GM12872 (cell line): Measurements from ENCODE around the gene ARHGAP19.

ENCODE experiments used
- CTCF ChIP-seq: IDR thresholded peaks from 3 replicates; pipeline ENCODE4 v1.5.1; 2011; ENCODE audit warnings: low read depth, mild to moderate bottlenecking, low read length, moderate library complexity; ENCODE audit not compliant: insufficient read depth

The ARHGAP19 gene

DNA sequence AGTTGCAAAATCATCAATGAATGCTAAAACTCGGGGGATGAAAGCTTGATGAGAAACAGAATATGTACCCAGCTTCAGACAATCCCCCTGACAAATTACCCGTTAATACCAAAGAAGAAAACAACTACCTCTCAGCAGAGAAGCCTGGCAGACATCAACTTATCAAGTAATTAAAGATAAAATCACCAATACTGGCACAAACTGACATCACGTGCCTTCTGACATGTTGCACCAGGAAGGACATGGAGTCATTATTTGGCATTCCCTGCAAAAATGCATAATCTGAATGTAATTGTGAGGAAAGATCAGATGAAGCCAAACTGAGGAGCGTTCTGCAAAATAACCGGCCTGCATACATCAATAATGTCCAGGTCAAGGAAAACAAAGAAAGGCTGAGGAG lies 114.4 kb downstream of the ARHGAP19 start:
- no peak for TF ChIP-seq CTCF

DNA sequence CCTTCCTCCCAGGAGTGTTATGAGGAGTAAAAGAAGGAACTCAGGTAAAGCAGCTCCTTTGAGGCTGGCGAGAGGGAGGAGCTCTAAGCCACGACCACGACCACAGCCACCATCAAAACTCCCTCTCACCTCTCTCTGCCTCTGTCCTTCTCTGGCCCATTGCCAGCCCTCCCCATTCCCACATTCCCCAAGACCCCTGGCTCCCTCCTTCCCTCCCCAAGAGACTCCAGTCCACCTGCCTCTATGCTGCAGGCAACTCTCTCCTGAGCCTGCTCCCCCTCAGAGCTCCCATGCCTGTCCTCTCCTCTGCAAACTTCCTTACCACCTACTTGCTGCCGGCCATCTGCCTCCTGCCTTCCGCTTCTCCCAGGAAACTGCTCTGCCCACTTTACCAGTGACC lies 116.2 kb downstream of the ARHGAP19 start:
- TF ChIP-seq CTCF, result no peak

GRCh38 chr10:97175586-97175985 lies 116.9 kb downstream of the ARHGAP19 start:
- no peak for TF ChIP-seq CTCF

DNA sequence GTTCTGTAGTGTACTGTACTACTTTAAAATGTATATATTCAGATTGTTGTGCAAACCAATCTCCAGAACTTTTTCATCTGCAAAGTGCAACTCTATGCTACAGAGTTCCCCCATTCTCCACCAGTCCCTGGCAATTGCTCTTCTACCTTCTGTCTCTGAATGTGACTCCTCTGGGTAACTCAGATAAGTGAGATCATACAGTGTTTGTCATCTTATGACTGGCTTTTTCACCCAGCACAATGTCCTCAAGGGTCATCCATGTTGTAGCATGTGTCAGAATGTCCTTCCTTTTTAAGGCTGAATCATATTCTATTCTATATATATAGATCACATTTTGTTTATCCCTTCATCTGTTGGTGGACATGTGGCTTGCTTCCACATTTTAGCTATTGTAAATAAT lies 117.5 kb downstream of the ARHGAP19 start:
- TF ChIP-seq CTCF, result no peak

DNA sequence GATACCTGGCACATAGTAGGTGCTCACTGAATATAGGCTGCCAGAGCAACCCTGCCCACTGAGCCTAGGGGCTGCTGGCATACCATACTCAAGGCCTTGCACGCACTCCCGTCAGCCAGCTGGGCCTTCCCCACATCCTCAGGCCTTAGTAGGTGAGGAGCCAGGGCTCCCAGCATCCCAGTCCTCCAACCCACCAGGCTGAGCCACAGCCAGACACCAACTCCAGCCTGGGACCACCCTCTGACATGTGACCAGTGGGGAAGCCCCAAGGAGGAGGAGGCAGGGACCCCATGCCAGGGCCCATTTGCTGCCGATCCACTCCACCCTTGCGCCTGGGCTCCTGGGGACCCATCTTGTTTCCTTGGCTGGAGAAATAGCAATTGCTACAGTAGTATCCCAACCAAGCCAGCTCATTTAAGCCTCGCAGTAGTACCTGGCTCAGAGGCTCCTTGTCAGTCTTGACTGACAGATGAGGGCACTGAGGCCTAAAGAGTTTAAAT lies 118.1 kb downstream of the ARHGAP19 start:
- TF ChIP-seq CTCF, result no peak

DNA sequence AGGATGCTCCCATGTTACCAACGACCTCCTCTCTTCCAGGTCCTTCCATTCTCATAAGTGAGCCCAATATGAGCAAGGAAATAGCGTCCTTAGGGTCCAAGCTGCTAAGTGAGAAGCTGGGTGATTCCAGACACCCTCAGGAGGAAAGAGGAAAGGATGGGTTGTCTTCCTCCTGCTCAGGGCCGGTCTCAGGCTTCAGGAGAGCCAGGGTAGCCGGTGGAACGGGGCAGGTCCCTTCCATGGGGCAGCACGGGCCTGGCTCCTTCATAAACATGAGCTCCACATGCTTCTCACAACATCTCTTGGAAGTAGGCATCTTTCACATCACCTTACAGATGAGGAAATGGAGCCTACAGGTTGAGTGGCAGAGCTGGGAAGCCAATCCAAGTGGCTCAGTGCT lies 119.4 kb downstream of the ARHGAP19 start:
- TF ChIP-seq CTCF, result no peak
